K562 (cell line): Measurements from ENCODE around the gene FARP1. TPM values are rescaled to one million over a fixed set of nuclear protein-coding genes. Genes with fewer than 3 reads are reported as not detected.
A peak's percentile ranks its signal among the peaks of the same experiment; 100 is the strongest.

ENCODE experiments used
- BRD4 ChIP-seq: fragments of 200-600 bp; sonication (generic); IDR thresholded peaks from 2 replicates; pipeline ENCODE4 v1.6.1; 2017; ENCODE audit warnings: inconsistent platforms
- DNMT1 ChIP-seq: fragments of 450-650 bp; IDR thresholded peaks from 2 replicates; pipeline ENCODE4 v1.6.1; 2016; ENCODE audit warnings: antibody characterized with exemption, mild to moderate bottlenecking
- FOXA1 ChIP-seq: fragments of 450-650 bp; IDR thresholded peaks from 2 replicates; pipeline ENCODE4 v1.6.1; 2016; ENCODE audit warnings: mild to moderate bottlenecking, borderline replicate concordance
- KLF1 ChIP-seq: fragments of 450-650 bp; IDR thresholded peaks from 2 replicates; pipeline ENCODE4 v1.6.1; 2016; ENCODE audit warnings: missing genetic modification characterization, missing compliant biosample characterization
- NONO ChIP-seq, 2 experiments: fragments of 200-400 bp in 1 of 2; fragments of 450-650 bp in 1 of 2; formaldehyde crosslinking in 1 of 2; IDR thresholded peaks; 2 replicates each; pipeline ENCODE4 v1.6.1; 2017; ENCODE audit warnings: low read depth in 2 of 2, mild to moderate bottlenecking in 2 of 2, moderate library complexity in 2 of 2, low read length in 1 of 2
- SMARCE1 ChIP-seq: fragments of 450-650 bp; IDR thresholded peaks from 2 replicates; pipeline ENCODE4 v1.7.1; 2016; ENCODE audit warnings: mild to moderate bottlenecking
- TCF3 ChIP-seq: sonication (generic); formaldehyde crosslinking; IDR thresholded peaks from 2 replicates; pipeline ENCODE4 v1.4.0; 2020; ENCODE audit warnings: mild to moderate bottlenecking, missing genetic modification reagents
- TEAD4 ChIP-seq, 2 experiments: sonication (generic) in 1 of 2; formaldehyde crosslinking in 1 of 2; IDR thresholded peaks; 2 replicates each; pipeline versions ENCODE4 v1.6.1 to v1.8.0; 2012 to 2022; ENCODE audit warnings: borderline replicate concordance in 1 of 2, inconsistent platforms in 1 of 2, low read length in 1 of 2, mild to moderate bottlenecking in 1 of 2, missing genetic modification reagents in 1 of 2
- ZNF217 ChIP-seq: sonication (generic); formaldehyde crosslinking; IDR thresholded peaks from 2 replicates; pipeline ENCODE4 v1.8.0; 2022; ENCODE audit warnings: mild to moderate bottlenecking, missing genetic modification reagents
- ZNF449 ChIP-seq: fragments of 250-450 bp; sonication (Bioruptor Pico); IDR thresholded peaks from 2 replicates; pipeline ENCODE4 v1.8.0; 2022; ENCODE audit warnings: moderate library complexity, mild to moderate bottlenecking, inconsistent platforms
- polyA plus RNA-seq, 8 experiments: library from polyadenylated mRNA; depleted of rRNA in 4 of 8; stranded (reverse) in 5 of 8; unstranded in 3 of 8; fragments of >200 nt; fragmentation: Nextera tagmentation in 2 of 8; fragmentation: Illumina TruSeq in 1 of 8; extraction: Ambion mirVana in 2 of 8; extraction: Trizol in 1 of 8; gene quantifications; 2 replicates each; pipeline versions ENCODE4 v1.2.1 to v1.2.3, GENCODE V29; 2011 to 2014; ENCODE audit warnings: inconsistent platforms in 1 of 8, missing spikeins in 1 of 8
- total RNA-seq, 7 experiments: library from RNA; depleted of rRNA in 6 of 7; stranded (reverse); fragments of >200 nt in 6 of 7; fragmentation: Illumina TruSeq in 2 of 7; extraction: Trizol in 2 of 7; gene quantifications; 2 replicates each; pipeline versions ENCODE4 v1.2.1 to v1.2.3, GENCODE V29; 2011 to 2021; ENCODE audit warnings: low replicate concordance in 1 of 7

The FARP1 gene
- total and polyA plus RNA-seq, 9 of the 15 experiments (the other 6 are each of a cell fraction or from before 2014, with no cell fraction given): 0.03 to 0.29 (median 0.05) TPM; not detected in 3

- TF ChIP-seq KLF1 (tag): no peak
- TF ChIP-seq ZNF449 (CRISPR knock-in tag): no peak
- TF ChIP-seq NONO (IDR thresholded peaks at IDR 0.05; ENCODE audit: low read depth in 2 of 2, low read length in 1 of 2): no peak
- TF ChIP-seq FOXA1: no peak
- no peak for TF ChIP-seq ZNF217 (CRISPR knock-in tag)
- 0 out of 2 replicates have a peak, but pooled peaks have one; percentile 22 for TF ChIP-seq SMARCE1
- no peak for TF ChIP-seq DNMT1
- TF ChIP-seq TEAD4 (IDR thresholded peaks at IDR 0.05; ENCODE audit: low read length): 0 out of 2 replicates have a peak, but pooled peaks have one; percentile 9
- TF ChIP-seq TEAD4 (CRISPR knock-in tag; IDR thresholded peaks at IDR 0.05; ENCODE audit: borderline replicate concordance): no peak
- no peak for TF ChIP-seq BRD4
- TF ChIP-seq TCF3 (CRISPR knock-in tag): 0 out of 2 replicates have a peak, but pooled peaks have one; percentile 8
These were observed 360.5 kb downstream of the FARP1 start (continued) for GRCh38 chr13:98503175-98504028.
